Fibroblast of skin of right biceps (primary cell): ENCODE data around the gene CCKAR.

Source experiments
- DNase-seq: peaks from one replicate; pipeline ENCODE4 v3.0.0-alpha.2; 2013

CCKAR gene

DNA sequence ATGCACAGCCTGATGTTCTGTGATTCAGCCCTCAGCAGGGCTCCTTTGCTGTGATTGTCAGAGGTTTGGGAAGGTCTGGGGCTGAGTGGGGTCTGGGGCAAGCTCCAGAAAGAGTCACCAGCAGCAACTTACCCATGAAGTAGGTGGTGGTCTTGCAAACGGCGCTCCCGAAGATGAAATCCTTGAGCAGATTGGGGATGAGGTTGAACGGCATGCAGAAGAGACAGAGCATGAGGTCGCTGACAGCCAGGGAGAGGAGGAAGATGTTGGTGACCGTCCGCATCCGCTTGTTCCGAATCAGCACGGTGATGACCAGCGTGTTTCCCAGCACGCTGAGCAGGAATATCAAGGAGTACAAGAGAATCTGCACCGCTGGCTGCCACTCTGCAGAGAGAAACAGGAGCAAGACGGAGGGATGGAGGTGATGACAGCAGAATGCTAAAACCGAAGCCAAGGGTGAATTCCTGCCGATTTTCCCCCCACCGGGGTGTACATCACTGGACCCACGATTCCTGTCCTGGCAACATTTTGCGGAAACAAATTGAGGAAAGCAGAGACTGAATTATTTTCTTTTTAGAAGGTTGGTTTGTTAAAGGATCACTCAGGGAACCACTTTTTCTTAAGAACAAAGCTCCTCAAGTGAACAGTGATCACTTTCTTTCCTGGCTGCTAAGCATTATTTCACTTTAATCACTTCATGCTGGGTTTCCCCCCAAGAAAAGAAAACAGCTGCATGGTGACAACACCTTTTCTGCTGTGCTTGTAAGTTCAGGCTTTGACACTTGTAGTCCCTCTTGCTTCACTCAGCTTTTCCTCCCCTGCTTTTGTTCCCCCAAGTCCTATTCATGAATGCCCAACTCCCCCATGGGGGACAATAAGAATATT, 941 bp downstream of the CCKAR start:
- DNase-seq, result no peak

DNA sequence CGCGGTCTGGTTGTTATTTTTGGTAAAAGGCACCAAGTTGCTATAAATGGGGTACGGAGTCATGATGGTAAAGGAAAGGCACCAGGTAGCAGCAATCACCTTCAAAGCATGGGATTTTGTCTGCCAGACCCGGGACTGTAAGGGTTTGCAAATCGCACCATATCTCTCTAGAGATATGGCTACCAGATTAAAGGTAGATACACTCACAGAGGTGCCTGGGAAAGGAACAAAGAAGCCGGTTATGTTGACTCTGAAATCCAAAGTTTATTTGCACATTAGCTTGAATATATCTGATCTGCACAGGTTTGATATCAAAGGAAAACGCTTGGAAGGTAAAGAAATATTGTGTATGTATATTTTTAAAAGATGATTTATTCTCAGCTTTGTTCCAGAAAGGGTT, 4.6 kb downstream of the CCKAR start:
- no peak for DNase-seq

DNA sequence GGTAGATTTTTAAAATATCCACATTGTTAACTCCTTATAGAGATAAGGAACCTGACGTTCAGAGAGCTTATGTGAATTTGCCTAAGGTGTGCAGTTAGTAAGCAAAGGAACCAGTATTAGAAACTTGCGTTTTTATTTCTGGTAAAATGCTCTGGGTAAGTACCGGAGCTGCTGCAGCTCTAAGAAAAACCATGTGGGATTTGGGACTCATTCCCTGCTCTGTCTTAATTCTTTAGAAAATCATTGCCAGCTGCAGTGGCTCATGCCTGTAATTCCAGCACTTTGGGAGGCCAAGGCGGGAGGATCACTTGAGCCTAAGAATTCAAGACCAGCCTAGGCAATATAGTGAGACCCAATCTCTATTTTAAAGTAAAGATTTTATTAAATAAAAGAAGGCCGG, 5.8 kb downstream of the CCKAR start:
- DNase-seq, result no peak

DNA sequence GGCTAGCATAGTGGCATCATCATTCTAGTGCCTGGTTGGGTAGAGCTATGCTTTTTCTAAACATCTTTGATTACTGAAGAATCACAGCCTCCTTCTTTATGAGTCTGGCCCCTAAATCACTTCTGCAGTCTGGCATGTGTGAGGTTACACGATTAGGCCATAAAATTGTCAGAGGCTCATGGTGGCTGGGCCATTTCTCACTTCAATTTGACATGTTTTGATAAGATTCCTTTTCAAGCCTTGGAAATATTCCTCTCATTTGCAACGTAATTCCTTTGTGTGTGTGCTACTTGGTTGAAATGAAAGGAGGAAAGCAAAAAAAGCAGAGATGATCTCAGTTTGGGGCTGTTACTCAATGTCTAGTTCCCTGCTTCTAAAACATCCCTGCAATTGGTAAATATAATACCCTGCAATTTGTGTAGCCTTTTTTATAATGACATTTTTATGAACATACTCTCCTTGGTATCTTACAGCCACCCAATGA, 6.2 kb downstream of the CCKAR start:
- DNase-seq, result peak; percentile 54

DNA sequence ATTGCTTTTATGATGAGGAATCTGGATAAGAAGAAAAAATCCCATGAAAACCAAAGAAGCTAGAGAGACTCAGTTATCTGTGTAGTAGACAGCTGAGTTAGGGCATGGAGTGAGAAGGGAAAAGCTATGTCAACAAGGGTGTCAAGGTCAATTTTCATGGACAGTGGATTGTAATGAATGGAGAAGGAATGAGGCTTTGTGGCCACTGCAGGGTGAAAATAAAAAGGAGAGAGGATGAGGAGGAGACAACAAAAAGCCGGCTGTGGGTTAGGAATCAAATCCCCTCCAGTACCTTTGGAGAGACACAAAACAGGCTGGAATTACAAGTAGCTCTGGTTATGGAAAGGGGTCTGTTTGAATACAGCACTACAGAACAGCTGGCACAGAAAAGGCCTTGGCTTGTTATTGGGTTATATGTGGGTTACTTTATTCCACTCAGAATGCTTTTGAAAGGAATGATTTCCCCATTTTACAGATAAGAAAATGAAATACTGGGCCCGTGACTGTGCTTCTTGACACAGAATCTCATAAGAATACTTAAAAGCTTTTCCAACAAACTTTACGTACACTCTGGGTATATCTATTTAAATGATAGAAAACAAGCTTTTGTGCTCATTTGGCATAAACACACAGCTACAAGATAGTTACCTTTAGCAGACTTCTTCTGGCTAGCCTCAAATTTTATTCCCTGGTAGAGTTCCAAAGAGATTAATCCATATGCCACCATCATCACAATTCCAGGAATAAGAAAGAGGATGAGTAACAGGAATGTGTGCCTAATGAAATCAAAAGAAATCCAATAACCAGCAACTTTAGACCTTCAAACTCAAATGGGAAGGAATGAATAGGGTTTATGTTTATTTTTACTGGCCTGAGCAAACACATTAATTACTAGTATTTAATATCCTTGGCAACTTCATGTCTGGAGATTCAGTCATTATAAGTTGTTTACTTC, 7.5 kb downstream of the CCKAR start:
- no peak for DNase-seq

DNA sequence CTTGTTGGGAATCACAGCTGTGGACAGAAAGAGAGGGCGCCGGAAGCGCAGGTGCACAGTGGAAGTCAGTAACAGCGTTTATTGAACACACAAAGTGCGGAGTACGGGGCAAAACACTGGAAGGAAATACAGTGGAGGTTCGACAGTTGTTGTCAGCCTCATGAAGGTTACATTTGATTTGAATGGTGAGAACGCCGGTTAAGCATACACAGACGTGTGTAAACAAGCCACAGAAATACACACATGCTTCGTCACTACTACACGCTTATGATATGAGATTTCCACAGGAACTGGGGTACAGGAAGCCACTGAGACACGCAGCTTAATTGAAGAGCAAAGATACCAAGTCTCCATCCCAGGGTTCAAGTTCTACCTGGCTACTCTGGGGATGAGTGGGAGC, 12.0 kb downstream of the CCKAR start:
- DNase-seq, result no peak

DNA sequence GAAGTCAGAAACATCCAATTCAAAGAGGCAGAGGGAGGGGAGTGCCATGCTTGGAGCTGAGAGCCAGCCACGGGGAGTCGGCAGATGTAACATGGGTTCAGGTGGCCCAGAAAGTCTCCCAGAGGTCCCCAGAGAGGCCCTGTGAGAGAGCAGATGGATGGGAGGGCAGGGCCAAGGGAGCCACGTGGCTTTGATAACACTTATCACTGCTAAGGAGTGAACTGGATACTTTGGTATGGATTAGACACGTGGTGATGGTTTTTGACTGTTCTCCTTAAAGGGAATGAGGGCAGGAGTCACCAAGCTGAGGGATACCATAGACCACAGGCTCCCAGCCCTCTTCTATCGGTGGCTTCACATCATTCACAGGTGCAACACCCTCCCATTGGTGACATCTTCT, 13.7 kb downstream of the CCKAR start:
- DNase-seq, result no peak

DNA sequence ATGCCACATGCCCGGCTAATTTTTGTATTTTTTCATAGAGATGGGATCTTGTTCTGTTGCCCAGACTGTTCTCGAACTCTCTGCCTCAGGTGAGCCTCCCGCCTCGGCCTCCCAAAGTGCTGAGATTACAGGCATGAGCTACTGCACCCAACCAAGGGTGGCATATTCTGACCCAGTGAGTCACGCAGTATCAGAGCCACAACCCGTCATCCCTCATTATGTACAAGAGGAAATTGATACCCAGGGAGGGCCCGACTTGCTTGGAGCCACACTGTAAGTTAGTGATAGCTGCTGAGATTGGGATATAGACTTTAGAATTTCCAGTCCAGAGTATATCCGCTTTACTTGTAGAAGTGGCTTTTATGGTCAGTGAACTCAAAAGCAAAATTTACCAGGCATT, 14.6 kb downstream of the CCKAR start:
- no peak for DNase-seq

DNA sequence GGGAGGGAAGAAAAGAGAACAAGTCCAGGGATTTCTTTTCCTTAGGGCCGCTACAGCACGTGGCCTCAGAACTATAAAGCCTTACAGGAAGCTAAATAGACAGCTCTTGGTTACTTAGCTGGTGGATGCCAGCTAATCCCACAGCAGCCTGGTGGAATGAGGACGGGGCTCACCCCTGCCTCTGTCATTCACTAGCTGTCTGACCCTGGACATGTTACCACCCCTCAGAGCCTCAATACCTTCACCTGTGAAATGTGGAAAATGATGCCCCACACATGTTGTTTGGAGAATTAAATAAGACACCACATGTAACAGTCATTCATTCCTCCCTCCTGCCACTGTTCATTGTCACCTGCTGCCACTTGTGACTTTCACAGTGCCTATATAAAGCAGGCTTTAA, 15.7 kb downstream of the CCKAR start:
- no peak for DNase-seq

DNA sequence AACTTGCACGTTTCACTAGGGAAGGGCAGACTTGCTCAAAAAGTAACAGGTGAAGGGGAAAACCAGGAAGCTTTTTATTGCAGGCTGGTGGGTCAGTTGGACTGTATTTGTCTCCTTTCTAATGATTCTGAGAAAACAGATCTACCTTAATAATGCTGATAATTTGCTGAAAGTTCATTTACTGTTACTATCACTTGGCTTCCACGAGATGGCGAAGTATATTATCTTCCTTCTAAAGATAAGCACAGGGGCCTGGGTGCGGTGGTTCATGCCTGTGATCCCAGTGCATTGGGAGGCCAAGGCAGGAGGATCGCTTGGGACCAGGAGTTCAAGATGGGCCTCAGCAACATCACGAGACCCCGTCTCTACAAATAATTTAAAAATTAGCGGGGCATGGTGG, 16.4 kb downstream of the CCKAR start:
- no peak for DNase-seq

DNA sequence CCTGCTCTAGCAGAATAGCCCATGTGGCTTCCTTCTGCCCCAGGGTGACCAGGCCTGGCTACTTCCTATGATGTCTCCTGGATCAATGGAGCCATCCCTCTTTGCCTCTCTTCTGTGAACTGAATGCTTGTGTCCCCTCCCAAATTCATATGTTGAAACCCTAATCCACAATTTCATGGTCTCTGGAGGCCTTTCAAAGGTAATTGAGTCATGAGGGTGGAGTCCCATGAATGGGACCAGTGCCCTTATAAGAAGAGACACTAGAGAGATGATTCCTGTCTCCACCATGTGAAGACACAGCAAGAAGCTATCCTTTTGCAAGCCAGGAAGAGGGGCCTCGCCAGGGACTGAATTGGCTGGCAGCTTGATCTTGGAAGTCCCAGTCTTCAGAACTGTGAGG, 18.4 kb downstream of the CCKAR start:
- no peak for DNase-seq

DNA sequence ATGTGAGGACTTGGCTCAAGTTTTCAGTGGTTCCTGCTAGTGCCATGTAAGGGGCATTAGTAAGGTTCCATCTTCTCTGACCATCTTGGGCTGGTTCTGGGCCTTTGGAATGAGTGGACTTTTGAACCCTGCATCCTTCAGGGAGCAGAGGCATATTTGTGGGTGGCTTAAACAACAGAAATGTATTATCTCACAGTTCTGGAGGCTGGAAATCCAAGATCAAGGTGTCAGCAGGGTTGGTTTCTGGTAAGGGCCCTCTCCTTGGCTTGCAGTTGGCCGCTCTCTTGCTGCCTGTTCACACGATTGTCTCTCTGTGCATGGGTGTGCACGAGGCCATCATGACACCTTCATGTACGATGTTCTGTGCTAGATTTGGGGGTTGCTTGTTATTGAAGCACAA, 21.3 kb downstream of the CCKAR start:
- DNase-seq, result no peak

DNA sequence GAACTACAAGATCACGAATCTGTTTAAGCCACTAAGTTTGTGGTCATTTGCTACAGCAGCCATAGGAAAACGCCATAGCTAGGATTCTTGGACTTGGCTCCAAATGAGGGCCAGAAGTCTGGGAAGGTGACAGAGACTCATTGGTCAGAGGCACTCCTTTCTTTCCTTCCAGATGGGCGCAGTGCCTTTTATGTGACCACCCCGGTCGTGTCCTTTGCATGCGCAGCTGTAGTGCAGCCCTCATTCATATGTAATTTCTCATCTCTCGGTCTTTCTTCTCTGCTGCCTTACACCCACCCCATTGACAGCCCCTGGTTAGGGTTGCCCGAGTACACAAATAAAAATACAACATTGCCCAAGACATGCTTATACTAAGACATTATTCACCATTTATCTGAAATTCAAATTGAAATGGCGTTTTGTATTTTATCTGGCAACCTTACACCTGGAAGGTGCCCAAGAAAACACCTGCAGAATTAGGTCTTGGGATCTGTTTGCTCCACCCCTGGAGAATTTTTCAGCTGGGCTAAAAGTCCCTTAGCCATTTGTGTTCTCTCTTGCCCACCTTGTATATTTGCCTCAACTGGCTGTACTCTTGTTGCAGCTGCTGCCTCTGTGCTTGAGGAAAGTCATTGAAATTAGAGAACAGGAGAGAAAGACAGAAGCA, 21.9 kb downstream of the CCKAR start:
- no peak for DNase-seq

DNA sequence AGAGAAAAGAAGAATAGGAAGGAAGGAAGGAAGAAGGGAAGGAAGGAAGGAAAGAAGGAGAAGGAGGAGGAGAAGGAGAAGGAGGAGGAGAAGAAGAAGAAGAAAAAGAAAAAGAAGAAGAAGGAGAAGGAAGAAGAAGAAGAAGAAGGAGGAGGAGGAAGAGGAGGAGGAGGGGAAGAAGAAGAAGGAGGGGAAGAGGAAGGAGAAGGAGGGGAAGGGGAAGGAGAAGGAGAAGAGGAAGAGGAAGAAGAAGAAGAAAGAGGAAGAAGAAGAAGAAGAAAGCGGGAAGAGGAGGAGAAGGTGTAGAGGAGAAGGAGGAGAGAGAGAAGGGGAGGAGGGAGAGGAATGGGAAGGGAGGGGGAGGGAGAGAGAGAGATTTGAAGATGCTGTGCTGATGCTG, 22.6 kb downstream of the CCKAR start:
- DNase-seq, result no peak

DNA sequence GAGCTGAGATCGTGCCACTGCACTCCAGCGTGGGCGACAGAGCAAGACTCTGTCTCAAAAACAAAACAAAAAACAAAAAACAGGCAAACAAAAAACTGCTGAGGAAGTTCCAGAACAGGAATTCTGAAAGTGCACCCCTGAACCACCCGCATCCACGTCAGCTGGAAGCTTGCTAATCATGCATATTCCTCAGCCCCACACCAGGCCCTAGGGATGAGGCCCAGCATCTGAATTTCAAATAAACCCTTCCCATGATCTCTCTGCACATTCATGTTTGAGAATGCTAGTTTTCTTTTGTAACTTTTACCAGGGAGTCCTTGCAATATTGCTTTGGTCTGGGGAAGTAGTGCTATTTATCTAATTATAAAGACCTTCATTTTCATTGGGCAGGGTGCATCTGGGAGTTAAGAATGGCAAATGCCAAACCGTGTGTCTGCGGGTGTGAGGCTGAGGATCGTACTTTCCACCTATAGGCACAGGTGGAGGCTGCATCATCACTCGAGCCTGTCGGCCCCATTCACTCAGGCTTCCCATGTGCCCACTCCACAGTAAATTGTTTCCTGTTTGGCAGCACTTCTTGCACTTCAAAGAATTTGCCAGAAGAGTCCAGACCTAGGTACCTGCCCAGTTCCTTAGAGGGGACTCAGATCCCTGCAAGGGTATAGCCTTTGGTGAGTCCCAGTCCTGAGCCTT, 23.6 kb downstream of the CCKAR start:
- no peak for DNase-seq

DNA sequence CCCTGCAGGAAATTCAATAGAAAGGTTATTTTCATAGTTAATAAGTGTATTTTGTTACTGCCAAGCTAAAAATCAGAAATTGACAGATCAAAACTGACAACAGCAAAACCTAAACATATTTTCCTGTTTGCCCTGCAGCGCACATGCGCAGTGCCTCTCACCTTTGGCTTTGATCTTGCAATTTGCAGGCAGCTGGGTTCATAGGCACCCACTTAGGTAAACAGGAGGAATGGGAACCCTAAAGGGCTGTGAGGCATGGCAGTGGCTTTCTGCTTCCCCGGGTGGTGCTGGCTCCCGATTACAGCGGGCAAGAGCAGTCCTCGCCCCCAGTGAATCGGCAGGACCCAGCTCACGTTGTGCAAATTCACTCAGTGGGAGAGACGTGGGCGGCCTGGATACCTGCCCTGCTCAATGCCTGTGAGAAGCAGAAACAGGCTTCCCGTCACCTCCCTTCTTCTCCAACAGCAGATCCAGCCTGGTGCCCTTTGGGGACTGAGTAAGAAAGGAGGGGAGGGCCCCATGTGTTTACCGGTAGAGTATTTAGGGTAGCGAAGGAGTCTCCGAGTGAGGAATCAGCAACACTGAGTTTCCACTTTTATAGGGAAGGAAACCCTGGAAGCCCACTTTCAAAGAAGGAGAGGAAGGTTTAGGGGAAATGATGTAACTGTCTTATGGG, 25.7 kb downstream of the CCKAR start:
- DNase-seq, result no peak

DNA sequence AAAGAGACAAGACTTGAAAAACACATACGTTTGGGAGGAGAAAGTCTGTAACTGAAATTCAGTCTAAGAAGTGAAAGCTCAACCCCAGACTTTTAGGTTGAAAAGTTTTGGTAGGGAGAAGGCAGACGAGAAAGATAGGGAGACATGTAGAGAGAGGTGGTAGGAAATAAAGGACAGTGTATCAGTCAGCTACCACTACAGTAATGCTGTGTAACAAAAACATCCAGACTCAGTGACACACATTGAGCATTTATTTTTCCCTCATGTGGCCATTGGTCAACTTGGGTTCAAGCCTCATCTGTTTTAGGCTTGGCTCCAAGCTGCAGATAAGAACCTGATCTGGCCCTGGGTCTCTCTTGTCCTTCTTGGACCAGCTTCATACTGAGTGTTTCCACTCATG, 26.9 kb downstream of the CCKAR start:
- DNase-seq, result no peak

DNA sequence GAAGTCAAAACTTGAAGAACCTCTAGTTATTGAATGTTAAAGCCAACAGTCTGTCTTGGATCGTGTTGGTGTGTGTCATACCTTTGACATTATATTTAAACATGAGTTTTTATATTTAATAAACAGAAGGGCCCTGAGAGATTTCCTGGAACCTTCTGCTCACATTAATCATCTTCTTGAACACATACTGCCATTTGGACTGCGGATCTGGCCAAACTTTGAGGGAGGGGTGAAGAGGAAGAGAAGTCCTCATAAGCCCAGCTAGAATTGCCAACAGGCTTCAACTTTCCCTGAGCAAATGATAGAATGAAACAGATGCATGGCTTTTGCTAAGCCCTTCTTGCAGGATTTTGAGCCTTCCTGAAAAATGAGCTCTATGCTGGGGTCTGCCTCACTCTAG, 27.4 kb downstream of the CCKAR start:
- DNase-seq, result no peak

DNA sequence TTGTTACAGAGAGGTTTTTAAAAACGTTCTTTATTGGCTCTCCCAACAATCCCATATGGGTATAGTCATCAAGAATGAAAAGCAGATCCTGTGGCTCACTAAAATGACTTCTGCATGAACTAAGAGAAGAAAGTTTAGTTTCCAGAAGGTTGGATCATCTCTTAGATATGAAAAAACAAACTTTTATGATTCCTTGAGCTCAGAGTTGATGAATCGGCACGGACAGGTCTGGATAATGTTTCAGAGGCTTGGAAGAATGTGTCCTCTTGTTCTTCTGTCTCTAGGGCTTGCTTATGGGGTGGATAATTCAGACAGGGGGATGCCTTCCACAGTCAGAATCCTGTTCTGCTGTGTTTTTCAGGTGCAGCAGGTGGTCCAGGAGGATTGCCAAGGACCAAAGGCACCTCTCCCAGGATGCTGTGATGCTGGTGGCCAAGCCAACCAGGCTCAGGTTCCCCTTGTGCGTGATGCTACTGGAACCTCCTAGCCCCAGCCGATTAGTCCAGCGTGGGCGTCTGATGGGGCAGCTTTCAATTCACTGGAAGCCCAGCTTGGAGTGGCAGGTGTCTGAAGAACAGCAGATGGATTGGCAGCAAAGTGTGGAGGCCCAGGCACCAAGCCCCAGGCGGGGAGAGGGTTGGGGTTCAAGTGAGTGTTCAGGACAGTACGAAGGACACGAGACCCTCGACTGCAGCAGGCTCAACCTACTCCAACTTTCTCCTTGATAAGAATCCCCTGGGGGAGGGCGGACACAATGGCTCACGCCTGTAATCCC, 30.3 kb downstream of the CCKAR start:
- DNase-seq, result peak; percentile 61

DNA sequence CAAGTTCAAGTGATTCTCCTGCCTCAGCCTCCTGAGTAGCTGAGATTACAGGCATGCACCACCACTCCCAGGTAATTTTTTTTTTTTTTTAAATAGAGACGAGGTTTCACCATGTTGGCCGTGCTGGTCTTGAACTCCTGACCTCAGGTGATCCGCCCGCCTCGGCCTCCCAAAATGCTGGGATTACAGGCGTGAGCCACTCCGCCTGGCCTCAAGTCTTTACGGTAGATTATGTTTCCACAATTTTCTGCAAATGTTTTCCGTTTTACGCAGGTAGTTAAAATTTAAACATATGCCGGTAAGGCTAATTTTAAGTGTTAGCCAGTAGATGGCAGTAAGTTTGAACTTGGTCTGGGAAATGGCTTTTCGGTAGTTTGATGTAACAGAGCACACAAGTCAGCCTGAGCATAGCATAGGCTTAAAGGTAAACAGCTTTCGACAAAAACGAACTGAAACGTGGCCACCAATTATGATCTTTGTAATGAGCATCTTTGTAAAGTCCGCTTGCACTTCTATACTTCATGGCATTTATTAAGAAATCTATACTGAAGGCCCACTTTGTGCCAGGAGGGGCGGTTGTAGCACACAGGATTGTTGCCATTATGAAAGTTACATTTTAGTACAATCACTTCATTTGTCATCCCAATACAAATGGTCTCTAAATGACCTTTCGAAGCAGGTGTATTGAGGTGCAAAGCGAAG, 31.1 kb downstream of the CCKAR start:
- DNase-seq, result peak; percentile 63

DNA sequence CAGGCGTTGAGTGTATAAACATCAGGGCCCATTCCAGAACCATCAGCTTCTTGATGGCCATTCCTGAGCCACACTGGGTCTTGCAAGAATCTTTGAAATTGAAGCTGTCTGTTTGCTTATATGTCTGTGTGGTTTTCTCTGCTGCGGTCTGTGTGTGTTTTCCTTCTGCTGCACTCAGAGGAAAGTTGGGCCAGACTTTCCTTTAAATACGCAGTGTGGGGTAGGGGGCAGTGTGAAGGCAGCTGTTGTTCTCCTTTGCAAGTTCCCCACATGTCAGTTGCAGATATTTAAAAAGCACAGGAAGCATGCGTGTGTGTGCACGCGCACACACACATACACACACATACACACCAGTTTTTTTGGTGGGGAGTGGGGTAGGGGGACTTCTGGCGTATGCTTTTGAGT, 32.1 kb downstream of the CCKAR start:
- peak; percentile 42 for DNase-seq
